H1 (cell line): ENCODE results near the gene SYNPR. TPM values are rescaled to one million over a fixed set of nuclear protein-coding genes. Genes with fewer than 3 reads are reported as not detected.

Experiments used
- ATF2 ChIP-seq: IDR thresholded peaks from 2 replicates; pipeline ENCODE4 v1.6.1; 2012; ENCODE audit warnings: low read length, inconsistent platforms
- KDM1A ChIP-seq: fragments of 200-600, 300-600 bp; sonication (generic); IDR thresholded peaks from 2 replicates; pipeline ENCODE4 v1.7.1; 2016; ENCODE audit warnings: mild to moderate bottlenecking, low read length, borderline replicate concordance
- SIRT6 ChIP-seq: IDR thresholded peaks from one replicate; pipeline ENCODE4 v1.7.1; 2012; ENCODE audit warnings: low read length, inconsistent platforms
- polyA plus RNA-seq, 7 experiments: library from polyadenylated mRNA; depleted of rRNA in 3 of 7; stranded (reverse) in 5 of 7; unstranded in 2 of 7; fragments of >200 nt in 5 of 7; fragments of 200-250 nt in 2 of 7; gene quantifications; 1 replicate in 5 of 7; 2 replicates in 1 of 7; 4 replicates in 1 of 7; pipeline versions ENCODE4 v1.2.1 to v1.2.3, GENCODE V29; 2011 to 2013; ENCODE audit warnings: missing spikeins in 2 of 7, mixed read lengths in 2 of 7
- total RNA-seq: library from RNA; stranded (reverse); fragmentation: NEBNext Ultra II Directional; extraction: Animal tissue kit (Norgen Biotek cat#: 25700); gene quantifications from 2 replicates; pipeline ENCODE4 v1.2.1, GENCODE V29; 2021
- TF ChIP-seq, protein P1 (sequence below): IDR thresholded peaks from 2 replicates; pipeline ENCODE4 v1.6.1; 2011; ENCODE audit warnings: low read depth, mild to moderate bottlenecking, low read length; ENCODE audit not compliant: insufficient read depth

The SYNPR gene
- total and polyA plus RNA-seq, 2 of the 8 experiments (the other 6 are each of a cell fraction or from before 2014, with no cell fraction given) = 0.39 to 0.99 TPM

GRCh38 chr3:63580151-63580550 is 302.0 kb downstream of the SYNPR start (continued):
- TF ChIP-seq, protein P1, sequence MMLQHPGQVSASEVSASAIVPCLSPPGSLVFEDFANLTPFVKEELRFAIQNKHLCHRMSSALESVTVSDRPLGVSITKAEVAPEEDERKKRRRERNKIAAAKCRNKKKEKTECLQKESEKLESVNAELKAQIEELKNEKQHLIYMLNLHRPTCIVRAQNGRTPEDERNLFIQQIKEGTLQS = no peak
- no peak for TF ChIP-seq SIRT6
- no peak for TF ChIP-seq KDM1A
- TF ChIP-seq ATF2 = no peak
